Right lobe of liver (tissue), 6 donors: Measurements from ENCODE around the gene RNF225. TPM values are rescaled to one million over a fixed set of nuclear protein-coding genes. Genes with fewer than 3 reads are reported as not detected.

Experiments used
- ATAC-seq, 4 donors: fragments of 200-7000 bp; cut with Tn5 transposase; one replicate each; pipeline ENCODE4 v1.9.1; 2020; ENCODE audit warnings: mild to moderate bottlenecking in 4 of 4, moderate library complexity in 4 of 4
- DNase-seq, 3 donors: peaks; one replicate each; pipeline ENCODE4 v3.0.0-alpha.2; 2020
- H3K27ac ChIP-seq, 3 donors: fragments of 200-600 bp; one replicate each; pipeline ENCODE4 v1.8.0; 2022
- H3K27me3 ChIP-seq, 2 donors: fragments of 200-600 bp; one replicate each; pipeline ENCODE4 v1.8.0; 2022
- H3K36me3 ChIP-seq, 4 donors: fragments of 200-600 bp; sonication (generic) in 1 of 4; one replicate each; pipeline versions ENCODE4 v1.5.1 to v1.8.0; 2017 to 2022; ENCODE audit warnings: control low read depth in 1 of 4
- H3K4me1 ChIP-seq, 4 donors: fragments of 200-600 bp; sonication (generic) in 1 of 4; one replicate each; pipeline versions ENCODE4 v1.5.1 to v1.8.0; 2017 to 2022; ENCODE audit warnings: control low read depth in 1 of 4
- H3K4me3 ChIP-seq, 3 donors: fragments of 200-600 bp; one replicate each; pipeline ENCODE4 v1.8.0; 2022
- H3K9me3 ChIP-seq, 4 donors: fragments of 200-600 bp; sonication (generic) in 1 of 4; one replicate each; pipeline versions ENCODE4 v1.5.1 to v1.8.0; 2017 to 2022; ENCODE audit warnings: control low read depth in 1 of 4
- CTCF ChIP-seq, 4 donors: fragments of 200-600 bp in 3 of 4; fragments of 450-650 bp in 1 of 4; IDR thresholded peaks; one replicate each; pipeline versions ENCODE4 v1.5.1 to v1.8.0; 2016 to 2022; ENCODE audit warnings: antibody characterized with exemption in 4 of 4, mild to moderate bottlenecking in 2 of 4
- POLR2A ChIP-seq: fragments of 450-650 bp; IDR thresholded peaks from one replicate; pipeline ENCODE4 v1.6.1; 2017; ENCODE audit warnings: antibody characterized with exemption, mild to moderate bottlenecking
- WGBS: methylation state at CpG from one replicate; pipeline ENCODE4 v1.1.6; 2018; ENCODE audit warnings: low coverage, low lambda C conversion rate; ENCODE audit not compliant: insufficient coverage; ENCODE audit errors: missing lambda C conversion rate; 5-methylcytosine and 5-hydroxymethylcytosine counted together
- intact Hi-C, 2 donors: fragments of 100-400 bp; cut with DNase I; formaldehyde crosslinking; loops; one replicate each; pipeline versions ENCODE4 v1.11.2 to v1.14.1; 2022
- total RNA-seq, 6 experiments: library from RNA; depleted of rRNA in 2 of 6; stranded (reverse); fragments of >200 nt in 2 of 6; fragmentation: NEBNext Ultra II Directional in 3 of 6; extraction: Animal tissue kit (Norgen Biotek cat#: 25700) in 3 of 6; gene quantifications; one replicate each; pipeline versions ENCODE4 v1.1.0 to v1.2.4, GENCODE V29; 2016 to 2023
- donor health status: DM: no; HTN: yes; CAD: no.
- donor health status: DM: no; HTN: no; CAD: no.
- donor health status: DM: no; HTN: no; CAD: no.
- donor health status: DM: no; HTN: yes; CAD: no.
- donor health status: DM: no; HTN: yes; CAD: no.

The RNF225 gene
- total RNA-seq, 6 experiments from 2014 or later: not detected

- peak in 1 of 3 donors; percentile 68 for DNase-seq
- intact Hi-C loops: no loop called here
- Histone ChIP-seq H3K36me3 (peaks cover 0 to 9% (median 0%) of the 10 kb centered on the region in 4 donors), H3K9me3 (no peaks in the 10 kb centered on the region), H3K4me1 (peaks cover 2 to 53% (median 19%) of the 10 kb centered on the region in 4 donors), H3K4me3 (peak overlapping the region; percentile 69 to 83 (median 69)), H3K27me3 (no peaks in the 10 kb centered on the region), H3K27ac (peak overlapping the region in 2 of 3 donors; percentile 44 to 72)
- WGBS: 11% methylated on average over 23 of the region's 84 CpGs
- peak in 1 of 4 donors; percentile 19 for TF ChIP-seq CTCF (IDR thresholded peaks at IDR 0.05)
- TF ChIP-seq POLR2A: no peak
- ATAC-seq: peak; percentile 12 to 61 (median 36)
Measured at GRCh38 chr19:58350001-58350861, 45.2 kb upstream of the RNF225 start.

- no peak for DNase-seq
- H3K4me1 ChIP-seq: peaks cover 2 to 59% (median 23%) of the 10 kb centered on the region in 4 donors
- no peak for TF ChIP-seq CTCF (IDR thresholded peaks at IDR 0.05)
- TF ChIP-seq POLR2A: no peak
- intact Hi-C loops: no loop called here
- H3K27ac ChIP-seq: peak overlapping the region in 1 of 3 donors; percentile 72
- no peaks in the 10 kb centered on the region for H3K9me3 ChIP-seq
- peak overlapping the region; percentile 69 to 83 (median 69) for H3K4me3 ChIP-seq
- H3K36me3 ChIP-seq: peaks cover 0 to 9% (median 0%) of the 10 kb centered on the region in 4 donors
- ATAC-seq: peak; percentile 3 to 20 (median 6)
- H3K27me3 ChIP-seq: no peaks in the 10 kb centered on the region
- 29% methylated on average over 4 of the region's 34 CpGs for WGBS
Measured at GRCh38 chr19:58350871-58351557, 44.4 kb upstream of the RNF225 start.

DNA sequence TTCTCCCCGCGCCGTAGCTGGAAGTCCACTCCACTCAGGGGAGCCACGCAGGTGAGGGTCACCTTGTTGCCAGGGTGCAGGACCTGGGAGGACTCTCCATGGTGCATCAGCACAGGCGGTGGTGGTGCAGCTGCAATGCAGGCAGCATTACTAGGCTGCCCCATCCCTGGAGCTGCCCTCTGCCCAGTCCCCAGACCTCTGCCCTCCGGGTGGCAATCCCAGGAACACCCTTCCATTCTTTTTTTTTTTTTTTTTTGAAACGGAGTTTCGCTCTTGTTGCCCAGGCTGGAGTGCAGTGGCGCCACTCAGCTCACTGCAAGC is 43.9 kb upstream of the RNF225 start:
- intact Hi-C loops: no loop called here
- H3K36me3 ChIP-seq: peaks cover 0 to 9% (median 0%) of the 10 kb centered on the region in 4 donors
- peak in 1 of 3 donors; percentile 65 for DNase-seq
- TF ChIP-seq CTCF (IDR thresholded peaks at IDR 0.05) (no peak), POLR2A (no peak)
- H3K27ac ChIP-seq: peak overlapping the region in 1 of 3 donors; percentile 72
- peak; percentile 3 to 24 (median 18) for ATAC-seq
- no peaks in the 10 kb centered on the region for H3K27me3 ChIP-seq
- H3K4me3 ChIP-seq: peak overlapping the region; percentile 69 to 83 (median 69)
- peaks cover 2 to 59% (median 24%) of the 10 kb centered on the region in 4 donors for H3K4me1 ChIP-seq
- 40% methylated on average over 3 of the region's 9 CpGs for WGBS
- H3K9me3 ChIP-seq: no peaks in the 10 kb centered on the region

DNA sequence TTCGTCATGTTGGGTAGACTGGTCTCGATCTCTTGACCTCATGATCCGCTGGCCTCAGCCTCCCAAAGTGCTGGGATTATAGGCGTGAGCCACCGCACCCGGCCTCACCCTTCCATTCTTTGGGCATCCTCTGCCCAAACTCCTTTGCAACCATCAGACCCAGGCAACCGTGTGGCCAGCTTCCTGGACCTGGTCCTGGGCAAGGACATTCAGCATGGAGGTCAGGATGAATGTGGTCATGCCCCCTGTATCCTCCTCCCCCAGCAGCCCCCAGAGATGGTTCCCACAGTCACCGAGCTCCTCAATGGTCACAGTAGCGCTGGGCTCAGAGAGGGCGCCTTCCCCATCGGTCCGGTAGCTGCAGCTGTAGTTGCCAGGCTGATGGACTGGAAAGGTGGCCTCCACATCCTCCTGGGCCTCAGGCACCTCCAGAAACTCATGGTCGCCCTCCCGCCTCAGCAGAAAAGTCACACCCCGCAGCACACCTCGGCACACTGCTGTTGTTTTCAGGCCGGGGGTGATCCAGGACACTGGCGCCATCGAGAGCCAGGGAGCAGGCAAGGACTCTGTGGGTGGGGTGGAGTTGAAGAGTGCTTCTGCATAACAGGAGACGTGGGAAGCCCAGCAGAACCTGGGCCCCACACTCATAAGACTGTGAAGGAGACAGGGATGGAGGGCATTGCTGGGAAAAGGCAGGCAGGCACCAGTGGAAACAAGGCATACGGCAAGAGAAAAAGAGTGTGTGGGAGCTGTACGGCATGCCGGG is 43.3 kb upstream of the RNF225 start:
- Histone ChIP-seq H3K27ac (peak overlapping the region; percentile 41 to 72 (median 44)), H3K4me3 (peak overlapping the region; percentile 69 to 83 (median 69)), H3K27me3 (no peaks in the 10 kb centered on the region), H3K4me1 (peaks cover 2 to 59% (median 24%) of the 10 kb centered on the region in 4 donors), H3K9me3 (no peaks in the 10 kb centered on the region), H3K36me3 (peaks cover 0 to 9% (median 0%) of the 10 kb centered on the region in 4 donors)
- intact Hi-C loops: no loop called here
- peak in 1 of 4 donors; percentile 5 for ATAC-seq
- WGBS: 37% methylated on average over 17 of the region's 23 CpGs
- TF ChIP-seq POLR2A: no peak
- no peak for TF ChIP-seq CTCF (IDR thresholded peaks at IDR 0.05)
- peak in 1 of 3 donors; percentile 19 for DNase-seq
